SU-DHL-6 (cell line): Measurements from ENCODE around the gene NPNT.

Experiments used
- CTCF ChIP-seq: fragments of 200-600 bp; sonication (generic); IDR thresholded peaks from one replicate; pipeline ENCODE4 v1.5.1; 2017; ENCODE audit warnings: antibody characterized with exemption, mild to moderate bottlenecking, low read length, moderate library complexity; ENCODE audit not compliant: insufficient read depth, poor library complexity, severe bottlenecking
- EZH2phosphoT487 ChIP-seq: fragments of 200-600 bp; sonication (generic), shearing (Covaris generic); conservative IDR thresholded peaks from 2 replicates; pipeline ENCODE4 v1.6.1; 2018; ENCODE audit warnings: mild to moderate bottlenecking, antibody characterized with exemption, low read length, moderate library complexity, mixed read lengths

GRCh38 chr4:105923497-105924238 lies 28.4 kb downstream of the NPNT start:
- TF ChIP-seq CTCF: no peak
- no peak for TF ChIP-seq EZH2phosphoT487
